WI38 (cell line): ENCODE measurements around the gene ZNF496.
"Not testable (repeated sequence)": the region's sequence is repeated elsewhere in the genome, so short reads cannot be mapped to it uniquely, and the experiment has no call there.

Source experiments
- H3K4me3 ChIP-seq: 2 replicates; pipeline ENCODE4 v1.5.1; 2011; ENCODE audit warnings: low read depth, mild to moderate bottlenecking, control low read depth, low read length
- TF ChIP-seq, protein P1 (sequence below): IDR thresholded peaks from 2 replicates; pipeline ENCODE4 v1.5.1; 2012; ENCODE audit warnings: low read depth, mild to moderate bottlenecking, control low read depth, low read length

Gene ZNF496

DNA sequence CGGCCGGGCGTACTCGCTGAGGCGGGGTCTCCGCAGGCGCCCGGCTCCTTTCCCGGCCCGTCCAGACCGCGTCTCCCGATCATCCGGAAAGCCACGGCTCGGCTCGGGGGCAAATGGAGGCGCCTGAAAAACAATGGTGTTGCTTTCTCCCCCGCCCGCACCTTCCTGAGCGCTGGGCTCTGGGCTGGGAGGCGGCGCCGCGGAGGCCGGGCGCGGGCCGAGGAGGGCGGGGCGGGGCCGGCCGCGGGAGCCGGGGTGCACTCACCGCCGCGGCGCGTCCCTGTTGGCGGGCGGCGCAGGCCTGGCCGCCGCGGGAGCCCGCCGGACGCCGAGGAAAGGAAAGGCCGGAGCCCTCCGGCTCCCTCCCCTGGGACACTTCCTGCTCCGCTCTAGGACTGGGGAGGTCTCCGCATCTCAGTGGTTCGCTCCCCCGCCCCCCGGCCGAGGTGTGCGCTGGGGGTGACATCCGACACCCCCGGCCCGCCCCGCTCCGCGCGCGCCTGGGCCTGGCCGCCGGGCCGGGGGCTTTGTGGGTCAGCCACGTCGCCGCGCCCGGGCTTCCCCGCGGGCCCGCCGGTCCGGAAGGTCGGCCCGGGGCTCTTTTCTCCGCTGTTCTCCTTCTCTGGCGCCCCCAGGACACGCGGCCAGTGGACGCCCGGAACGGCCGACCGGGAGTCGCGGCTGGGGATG lies at the start of gene ZNF496:
ZNF496 (minus strand) TSS at position 343 of the 690 bp plus-strand sequence. CDS start 2,289 bp downstream, outside the sequence.
- H3K4me3 ChIP-seq, result peak within 1 kb of the TSS; percentile 87

DNA sequence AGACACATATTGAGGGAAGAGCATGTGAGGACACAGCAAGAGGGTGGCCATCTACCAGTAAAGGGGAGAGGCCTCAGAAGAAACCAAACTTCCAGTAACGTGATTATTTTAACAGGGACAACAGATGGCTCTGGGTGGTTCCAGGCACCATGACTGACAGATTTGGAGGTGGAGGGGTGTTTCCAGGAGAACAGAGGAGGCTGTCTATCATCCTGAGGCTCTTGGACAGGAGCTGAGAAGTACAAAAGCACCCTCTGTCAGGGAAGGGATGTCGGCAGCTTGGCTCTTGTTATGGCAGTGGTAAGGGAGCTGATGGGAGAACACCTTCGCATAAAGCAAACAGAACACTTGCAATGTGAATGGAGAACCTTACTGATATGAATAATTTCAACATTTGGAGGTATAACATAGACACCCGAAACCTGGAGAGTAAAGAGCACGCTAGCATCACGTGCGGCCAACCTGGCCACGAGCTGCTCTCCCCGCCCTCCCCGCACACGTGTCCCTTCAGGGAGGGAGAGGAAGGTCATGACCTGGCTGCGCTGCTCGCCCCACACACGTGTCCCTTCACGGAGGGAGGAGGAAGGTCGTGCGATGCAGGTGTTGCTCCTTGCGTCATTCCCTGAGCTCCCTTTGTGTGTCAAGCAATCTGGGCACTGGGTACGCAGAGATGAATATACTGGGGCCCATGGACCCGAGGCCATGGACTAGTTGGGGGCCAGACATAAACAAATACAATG lies 46.8 kb upstream of the ZNF496 start:
- TF ChIP-seq, protein P1, sequence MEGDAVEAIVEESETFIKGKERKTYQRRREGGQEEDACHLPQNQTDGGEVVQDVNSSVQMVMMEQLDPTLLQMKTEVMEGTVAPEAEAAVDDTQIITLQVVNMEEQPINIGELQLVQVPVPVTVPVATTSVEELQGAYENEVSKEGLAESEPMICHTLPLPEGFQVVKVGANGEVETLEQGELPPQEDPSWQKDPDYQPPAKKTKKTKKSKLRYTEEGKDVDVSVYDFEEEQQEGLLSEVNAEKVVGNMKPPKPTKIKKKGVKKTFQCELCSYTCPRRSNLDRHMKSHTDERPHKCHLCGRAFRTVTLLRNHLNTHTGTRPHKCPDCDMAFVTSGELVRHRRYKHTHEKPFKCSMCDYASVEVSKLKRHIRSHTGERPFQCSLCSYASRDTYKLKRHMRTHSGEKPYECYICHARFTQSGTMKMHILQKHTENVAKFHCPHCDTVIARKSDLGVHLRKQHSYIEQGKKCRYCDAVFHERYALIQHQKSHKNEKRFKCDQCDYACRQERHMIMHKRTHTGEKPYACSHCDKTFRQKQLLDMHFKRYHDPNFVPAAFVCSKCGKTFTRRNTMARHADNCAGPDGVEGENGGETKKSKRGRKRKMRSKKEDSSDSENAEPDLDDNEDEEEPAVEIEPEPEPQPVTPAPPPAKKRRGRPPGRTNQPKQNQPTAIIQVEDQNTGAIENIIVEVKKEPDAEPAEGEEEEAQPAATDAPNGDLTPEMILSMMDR, result no peak
- no peak overlapping the region for H3K4me3 ChIP-seq

More for the DNA sequence above, at the start of gene ZNF496:
- TF ChIP-seq, protein P1, result no peak

DNA sequence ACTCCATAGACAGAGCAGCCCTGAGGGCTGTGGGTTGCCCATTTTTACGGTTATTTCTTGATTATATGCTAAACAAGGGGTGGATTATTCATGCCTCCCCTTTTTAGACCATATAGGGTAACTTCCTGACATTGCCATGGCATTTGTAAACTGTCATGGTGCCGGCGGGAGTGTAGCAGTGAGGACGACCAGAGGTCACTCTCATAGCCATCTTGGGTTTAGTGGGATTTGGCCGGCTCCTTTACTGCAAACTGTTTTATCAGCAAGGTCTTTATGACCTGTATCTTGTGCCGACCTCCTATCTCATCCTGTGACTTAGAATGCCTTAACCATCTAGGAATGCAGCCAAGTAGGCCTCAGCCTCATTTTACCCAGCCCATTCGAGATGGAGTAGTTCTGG lies 46.0 kb upstream of the ZNF496 start:
- not testable (repeated sequence) for H3K4me3 ChIP-seq

DNA sequence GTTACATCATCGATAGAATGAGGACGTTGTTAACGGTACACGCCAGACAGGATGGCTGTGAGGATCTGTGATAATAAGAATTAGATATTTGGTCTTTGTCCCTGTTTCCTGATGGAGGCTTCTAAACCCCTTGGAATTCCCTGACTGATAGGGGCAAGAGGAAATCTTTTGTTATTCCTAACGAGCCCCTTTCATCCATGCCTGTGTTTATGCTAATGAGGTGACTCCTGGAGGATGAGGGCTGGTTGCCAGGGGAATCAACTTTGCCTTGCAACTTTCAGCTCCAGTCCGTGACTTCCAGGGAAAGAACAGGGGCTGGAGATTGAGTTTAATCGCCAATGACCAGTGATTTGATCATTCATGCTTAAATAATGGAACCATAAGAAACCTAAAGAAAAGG lies 45.0 kb upstream of the ZNF496 start:
- no peak overlapping the region for H3K4me3 ChIP-seq
- TF ChIP-seq, protein P1, result no peak

DNA sequence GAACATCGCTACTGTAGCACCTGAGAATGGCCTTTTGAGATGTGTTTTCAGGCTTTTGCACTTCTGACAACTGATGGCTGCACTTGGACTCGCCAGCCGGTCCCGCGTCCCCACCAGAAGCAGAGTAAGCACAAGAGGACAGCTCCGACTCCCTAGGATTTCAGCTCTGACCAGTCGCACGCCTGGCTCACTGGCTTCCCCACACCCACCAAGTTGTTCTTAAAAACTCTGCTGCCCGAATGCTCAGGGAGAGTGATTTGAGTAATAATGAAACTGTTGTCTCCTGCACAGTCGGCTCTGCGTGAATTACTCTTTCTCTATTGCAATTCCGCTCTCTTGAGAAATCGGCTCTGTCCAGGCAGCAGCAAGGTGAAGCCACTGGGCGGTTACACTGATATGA lies 44.1 kb upstream of the ZNF496 start:
- no peak overlapping the region for H3K4me3 ChIP-seq
- TF ChIP-seq, protein P1, result no peak

DNA sequence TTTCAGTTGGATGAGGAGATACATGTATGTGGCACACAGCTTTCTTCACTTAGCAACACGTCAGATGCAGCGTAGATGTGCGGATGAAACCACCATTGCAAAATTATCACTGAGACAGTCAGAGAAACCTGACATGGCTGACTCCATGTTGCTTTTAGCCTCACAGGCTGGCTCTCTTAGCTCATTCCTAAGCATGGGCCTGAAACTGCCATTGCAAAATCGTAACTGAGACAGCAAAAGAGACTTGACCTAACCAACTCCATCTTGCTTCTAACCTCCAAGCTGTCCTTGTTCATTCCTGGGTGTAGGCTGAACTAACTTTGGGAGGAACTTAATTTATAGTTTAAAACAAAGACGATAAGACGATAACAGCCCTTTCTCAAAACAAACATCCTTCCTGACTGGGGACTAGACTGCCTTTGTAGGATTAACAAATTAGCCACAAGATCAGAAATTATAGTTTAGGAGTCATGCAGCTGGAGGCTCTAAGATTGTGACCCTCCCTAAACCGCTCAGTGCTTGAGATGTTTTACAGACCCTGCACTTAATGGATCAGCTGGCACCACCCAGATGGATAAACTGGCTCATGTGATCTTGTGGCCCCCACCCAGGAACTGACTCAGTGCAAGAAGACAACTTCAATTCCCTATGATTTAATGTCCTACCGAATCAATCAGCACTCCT lies 43.1 kb upstream of the ZNF496 start:
- not testable (repeated sequence) for H3K4me3 ChIP-seq

DNA sequence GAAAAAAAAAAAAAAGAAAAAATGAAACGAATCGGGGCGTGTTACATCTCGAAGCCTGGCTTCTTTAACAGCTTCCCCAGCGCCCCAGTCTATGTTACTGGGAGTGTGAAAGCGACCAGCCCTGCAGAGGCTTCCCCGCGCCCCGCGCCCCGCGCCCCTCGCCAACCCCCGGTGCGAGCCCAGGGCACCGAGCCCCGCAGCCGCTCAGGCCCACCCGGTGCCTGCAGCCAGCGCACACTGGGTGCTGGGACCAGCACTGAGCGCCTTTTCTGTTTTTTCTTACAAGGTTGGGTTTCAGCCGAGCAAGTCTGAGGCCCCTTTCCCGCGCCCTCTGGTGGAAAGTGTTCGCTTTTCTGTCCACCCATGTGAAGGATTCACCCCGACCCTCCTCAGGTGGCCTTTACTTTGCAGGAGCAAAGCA lies 42.1 kb upstream of the ZNF496 start:
- peak overlapping the region; percentile 51 for H3K4me3 ChIP-seq
- TF ChIP-seq, protein P1, result peak; percentile 55

DNA sequence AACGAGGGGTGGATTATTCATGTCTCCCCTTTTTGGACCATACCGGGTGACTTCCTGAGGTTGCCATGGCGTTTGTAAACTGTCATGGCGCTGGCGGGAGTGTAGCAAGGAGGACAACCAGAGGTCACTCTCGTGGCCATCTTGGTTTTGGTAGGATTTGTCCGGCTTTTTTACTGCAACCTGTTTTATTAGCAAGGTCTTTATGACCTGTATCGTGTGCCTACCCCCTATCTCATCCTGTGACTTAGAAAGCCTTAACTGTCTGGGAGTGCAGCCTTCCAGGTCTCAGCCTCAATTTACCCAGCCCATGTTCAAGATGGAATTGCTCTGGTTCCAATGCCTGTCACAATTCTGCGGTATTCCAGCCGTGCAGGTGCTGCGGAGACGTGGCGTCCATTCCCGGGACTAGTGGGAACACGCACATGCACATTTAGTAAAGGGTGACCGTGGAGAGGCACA lies 40.2 kb upstream of the ZNF496 start:
- no peak overlapping the region for H3K4me3 ChIP-seq
- TF ChIP-seq, protein P1, result no peak
